Measurements from ENCODE around the gene MGAT5.

Gene MGAT5

GRCh38 chr2:134241911-134242310 lies 12.0 kb upstream of the MGAT5 start:
- ATAC-seq = no peak
- no peak for DNase-seq (ENCODE audit: low spot score in 2 of 2)
- Mint-ChIP-seq H3K36me3 (no peaks in the 10 kb centered on the region), H3K4me3 (no peak overlapping the region), H3K9me3 (no peaks in the 10 kb centered on the region), H3K27ac (no peak overlapping the region), H3K4me1 (peaks cover 60% of the 10 kb centered on the region)

GRCh38 chr2:134243244-134243643 lies 10.6 kb upstream of the MGAT5 start:
- Mint-ChIP-seq H3K4me3 (no peak overlapping the region), H3K9me3 (no peaks in the 10 kb centered on the region), H3K36me3 (peaks cover 3% of the 10 kb centered on the region), H3K27ac (no peak overlapping the region), H3K4me1 (peaks cover 61% of the 10 kb centered on the region)
- ATAC-seq (no peak), DNase-seq (ENCODE audit: low spot score in 2 of 2) (no peak)

- Mint-ChIP-seq H3K27ac (no peak overlapping the region), H3K36me3 (peaks cover 6% of the 10 kb centered on the region), H3K4me1 (peaks cover 67% of the 10 kb centered on the region), H3K9me3 (no peaks in the 10 kb centered on the region), H3K4me3 (no peak overlapping the region)
- DNase-seq (ENCODE audit: low spot score in 2 of 2) (no peak), ATAC-seq (no peak)
Measured at GRCh38 chr2:134244086-134244485, 9.8 kb upstream of the MGAT5 start.

- ATAC-seq = peak; percentile 72
- Mint-ChIP-seq H3K9me3 (no peaks in the 10 kb centered on the region), H3K36me3 (peaks cover 6% of the 10 kb centered on the region), H3K4me1 (peaks cover 67% of the 10 kb centered on the region), H3K27ac (no peak overlapping the region), H3K4me3 (no peak overlapping the region)
- DNase-seq (ENCODE audit: low spot score in 2 of 2) = no peak
Measured at GRCh38 chr2:134244587-134244986, 9.3 kb upstream of the MGAT5 start.

GRCh38 chr2:134245340-134245984 lies 8.4 kb upstream of the MGAT5 start:
- DNase-seq (ENCODE audit: low spot score in 2 of 2) (peak; percentile 53 to 85), ATAC-seq (peak; percentile 48)
- Mint-ChIP-seq H3K4me1 (peaks cover 67% of the 10 kb centered on the region), H3K27ac (peak overlapping the region; percentile 58), H3K36me3 (peaks cover 6% of the 10 kb centered on the region), H3K9me3 (no peaks in the 10 kb centered on the region), H3K4me3 (peak overlapping the region; percentile 33)

GRCh38 chr2:134246154-134246874 lies 7.6 kb upstream of the MGAT5 start:
- H3K4me3 Mint-ChIP-seq = peak overlapping the region; percentile 6

GRCh38 chr2:134247679-134248078 lies 6.2 kb upstream of the MGAT5 start:
- Mint-ChIP-seq H3K4me3 (no peak overlapping the region), H3K27ac (no peak overlapping the region), H3K4me1 (peaks cover 88% of the 10 kb centered on the region), H3K9me3 (no peaks in the 10 kb centered on the region), H3K36me3 (peaks cover 6% of the 10 kb centered on the region)
- ATAC-seq = no peak
- DNase-seq (ENCODE audit: low spot score in 2 of 2) = no peak

More at GRCh38 chr2:134246154-134246874, 7.6 kb upstream of the MGAT5 start:
- H3K36me3 Mint-ChIP-seq = peaks cover 6% of the 10 kb centered on the region
- H3K9me3 Mint-ChIP-seq = no peaks in the 10 kb centered on the region
- no peak for ATAC-seq
- H3K27ac Mint-ChIP-seq = no peak overlapping the region
- peaks cover 76% of the 10 kb centered on the region for H3K4me1 Mint-ChIP-seq
- no peak for DNase-seq (ENCODE audit: low spot score in 2 of 2)

GRCh38 chr2:134248913-134249312 lies 5.0 kb upstream of the MGAT5 start:
- H3K9me3 Mint-ChIP-seq = no peaks in the 10 kb centered on the region
- H3K27ac Mint-ChIP-seq = no peak overlapping the region
- H3K4me3 Mint-ChIP-seq = no peak overlapping the region

GRCh38 chr2:134249755-134250154 lies 4.1 kb upstream of the MGAT5 start:
- Mint-ChIP-seq H3K36me3 (peaks cover 15% of the 10 kb centered on the region), H3K4me3 (peak overlapping the region; percentile 2), H3K27ac (no peak overlapping the region), H3K9me3 (no peaks in the 10 kb centered on the region), H3K4me1 (peaks cover 91% of the 10 kb centered on the region)
- DNase-seq (ENCODE audit: low spot score in 2 of 2) = no peak
- ATAC-seq = peak; percentile 56

More at GRCh38 chr2:134248913-134249312, 5.0 kb upstream of the MGAT5 start:
- DNase-seq (ENCODE audit: low spot score in 2 of 2) = no peak
- ATAC-seq = no peak
- peaks cover 96% of the 10 kb centered on the region for H3K4me1 Mint-ChIP-seq
- H3K36me3 Mint-ChIP-seq = peaks cover 6% of the 10 kb centered on the region

- Mint-ChIP-seq H3K36me3 (peaks cover 21% of the 10 kb centered on the region), H3K4me3 (peak overlapping the region; percentile 2), H3K9me3 (no peaks in the 10 kb centered on the region), H3K27ac (peak overlapping the region; percentile 54), H3K4me1 (peaks cover 79% of the 10 kb centered on the region)
- ATAC-seq = peak; percentile 33
- DNase-seq (ENCODE audit: low spot score in 2 of 2) = no peak
Measured at GRCh38 chr2:134250840-134251461, 2.9 kb upstream of the MGAT5 start.

GRCh38 chr2:134252092-134252750 lies 1.7 kb upstream of the MGAT5 start:
- Mint-ChIP-seq H3K4me1 (peaks cover 72% of the 10 kb centered on the region), H3K4me3 (peak overlapping the region; percentile 33), H3K27ac (peak overlapping the region; percentile 60), H3K36me3 (peaks cover 21% of the 10 kb centered on the region), H3K9me3 (no peaks in the 10 kb centered on the region)
- DNase-seq (ENCODE audit: low spot score in 2 of 2) (peak; percentile 36 to 78), ATAC-seq (peak; percentile 94)

- Mint-ChIP-seq H3K9me3 (no peaks in the 10 kb centered on the region), H3K4me3 (no peak overlapping the region), H3K36me3 (peaks cover 18% of the 10 kb centered on the region), H3K4me1 (peaks cover 74% of the 10 kb centered on the region), H3K27ac (no peak overlapping the region)
- peak in 1 of 2 donors; percentile 62 for DNase-seq (ENCODE audit: low spot score in 2 of 2)
- peak; percentile 47 for ATAC-seq
Measured at GRCh38 chr2:134253117-134253704, 661 bp upstream of the MGAT5 start.

- no peak for DNase-seq (ENCODE audit: low spot score in 2 of 2)
- Mint-ChIP-seq H3K4me3 (no peak overlapping the region), H3K4me1 (peaks cover 74% of the 10 kb centered on the region), H3K27ac (no peak overlapping the region), H3K36me3 (peaks cover 14% of the 10 kb centered on the region), H3K9me3 (no peaks in the 10 kb centered on the region)
- no peak for ATAC-seq
Measured at GRCh38 chr2:134254824-134255223, 952 bp downstream of the MGAT5 start.

- Mint-ChIP-seq H3K4me3 (no peak overlapping the region), H3K36me3 (peaks cover 14% of the 10 kb centered on the region), H3K27ac (no peak overlapping the region), H3K4me1 (peaks cover 68% of the 10 kb centered on the region), H3K9me3 (no peaks in the 10 kb centered on the region)
- ATAC-seq (no peak), DNase-seq (ENCODE audit: low spot score in 2 of 2) (no peak)
Measured at GRCh38 chr2:134256956-134257355, 3.1 kb downstream of the MGAT5 start.

- Mint-ChIP-seq H3K9me3 (no peaks in the 10 kb centered on the region), H3K4me1 (peaks cover 64% of the 10 kb centered on the region), H3K36me3 (peaks cover 14% of the 10 kb centered on the region), H3K4me3 (no peak overlapping the region), H3K27ac (no peak overlapping the region)
- ATAC-seq (no peak), DNase-seq (ENCODE audit: low spot score in 2 of 2) (no peak)
Measured at GRCh38 chr2:134257509-134257908, 3.6 kb downstream of the MGAT5 start.

All from stimulated activated effector memory CD8-positive, alpha-beta T cell treated with anti-CD3 and anti-CD28 coated beads, Interleukin-12 subunit alpha, Interleukin-12 subunit beta, amount 100 ng/mL, for 72 hours (primary cell).